D341Med (cell line): ENCODE measurements around the gene INSC.

Source experiments
- DNase-seq: peaks from one replicate; pipeline ENCODE4 v3.0.0; 2012; ENCODE audit warnings: low spot score

INSC gene

GRCh38 chr11:15217416-15217815, 102.7 kb downstream of the INSC start:
- no peak for DNase-seq

DNA sequence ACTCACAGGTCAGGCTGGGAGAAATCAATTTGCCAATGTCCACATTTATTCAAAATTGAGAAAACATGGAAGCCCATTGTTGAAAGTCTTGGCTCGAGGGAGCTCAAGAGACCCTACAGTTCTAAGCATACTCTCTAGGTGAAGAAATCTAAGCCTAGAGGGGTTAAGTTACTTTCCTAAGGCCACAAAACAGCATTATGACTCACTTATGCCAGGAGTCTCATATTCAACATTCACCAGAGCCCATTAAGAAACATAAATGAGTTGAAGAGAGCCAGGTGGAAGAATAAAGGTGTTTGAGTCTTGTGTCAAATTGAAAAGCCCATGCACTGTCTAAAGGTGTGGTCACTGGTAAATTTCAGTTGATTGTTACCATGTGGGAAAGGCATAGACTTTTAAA, 108.1 kb downstream of the INSC start:
- DNase-seq, result no peak

DNA sequence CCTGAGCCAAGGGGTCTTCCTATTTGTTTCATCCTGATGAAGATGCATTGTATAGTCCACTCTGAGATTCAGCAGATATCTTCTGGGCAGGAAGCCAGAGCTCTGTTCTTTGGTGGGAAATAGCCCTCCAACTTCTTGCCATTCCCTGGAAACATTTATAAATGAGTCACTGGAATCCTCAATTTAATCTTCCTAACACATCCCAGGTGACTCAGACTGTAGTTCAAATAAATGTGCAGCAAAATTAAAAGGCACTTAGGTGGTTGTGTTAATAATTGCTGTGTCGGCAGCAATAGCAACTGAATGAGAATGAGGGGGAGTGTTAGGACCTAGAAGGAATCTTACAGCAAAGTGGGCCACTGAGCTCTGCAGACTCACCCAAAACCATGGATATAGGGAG, 108.6 kb downstream of the INSC start:
- DNase-seq, result no peak

GRCh38 chr11:15224466-15224865, 109.7 kb downstream of the INSC start:
- no peak for DNase-seq

- no peak for DNase-seq
Observed at GRCh38 chr11:15227011-15227410, 112.3 kb downstream of the INSC start.

DNA sequence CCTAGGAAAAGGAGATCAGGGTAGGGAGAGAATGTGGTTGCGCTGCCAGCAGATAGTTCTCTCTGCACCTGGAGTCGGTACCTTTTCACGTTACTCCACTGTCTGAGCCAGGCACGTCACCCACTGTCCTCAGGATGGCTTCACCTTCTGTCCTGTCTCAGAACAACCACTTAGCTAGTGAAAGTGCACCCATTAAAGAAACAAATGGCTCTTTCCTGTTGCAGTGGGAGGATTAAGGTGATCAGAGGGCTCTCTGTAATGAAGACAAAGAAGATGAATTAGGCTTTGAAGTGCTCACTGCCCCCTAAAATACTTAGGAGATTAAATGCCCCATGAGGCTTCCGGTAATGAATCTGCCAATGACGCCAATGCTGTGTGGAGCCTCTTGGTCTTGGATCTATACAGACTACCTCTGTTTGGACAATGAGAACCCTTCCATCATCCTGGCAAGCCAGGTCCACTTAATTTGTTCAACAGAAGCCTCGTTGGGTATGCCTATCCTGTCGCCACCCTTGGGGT, 113.7 kb downstream of the INSC start:
- DNase-seq, result no peak

- DNase-seq, result no peak
Observed at GRCh38 chr11:15229069-15229468, 114.3 kb downstream of the INSC start.

- DNase-seq, result no peak
Observed at GRCh38 chr11:15232496-15232895, 117.8 kb downstream of the INSC start.

GRCh38 chr11:15233371-15234165, 118.8 kb downstream of the INSC start:
- no peak for DNase-seq

- no peak for DNase-seq
Observed at GRCh38 chr11:15234796-15235195, 120.1 kb downstream of the INSC start.

GRCh38 chr11:15236559-15236958, 121.8 kb downstream of the INSC start:
- no peak for DNase-seq

DNA sequence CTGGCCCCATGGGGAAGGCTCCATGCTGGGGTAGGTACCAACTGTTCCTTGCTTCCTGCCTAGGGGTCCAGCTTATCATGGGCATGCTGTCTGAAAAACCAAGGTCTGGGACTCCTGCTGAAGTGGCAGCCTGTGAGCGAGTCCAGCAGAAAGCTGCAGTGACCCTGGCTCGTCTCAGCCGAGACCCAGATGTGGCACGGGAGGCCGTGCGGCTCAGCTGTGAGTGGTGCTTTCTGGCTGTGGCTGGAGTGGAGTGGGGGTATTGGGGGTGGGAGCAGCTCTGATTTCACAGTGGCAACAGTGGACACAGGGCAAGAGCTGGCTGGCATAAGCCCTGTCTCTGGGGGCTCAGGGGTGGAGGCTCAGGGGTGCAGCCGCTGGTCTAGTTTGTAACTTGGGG, 124.1 kb downstream of the INSC start:
- DNase-seq, result no peak

DNA sequence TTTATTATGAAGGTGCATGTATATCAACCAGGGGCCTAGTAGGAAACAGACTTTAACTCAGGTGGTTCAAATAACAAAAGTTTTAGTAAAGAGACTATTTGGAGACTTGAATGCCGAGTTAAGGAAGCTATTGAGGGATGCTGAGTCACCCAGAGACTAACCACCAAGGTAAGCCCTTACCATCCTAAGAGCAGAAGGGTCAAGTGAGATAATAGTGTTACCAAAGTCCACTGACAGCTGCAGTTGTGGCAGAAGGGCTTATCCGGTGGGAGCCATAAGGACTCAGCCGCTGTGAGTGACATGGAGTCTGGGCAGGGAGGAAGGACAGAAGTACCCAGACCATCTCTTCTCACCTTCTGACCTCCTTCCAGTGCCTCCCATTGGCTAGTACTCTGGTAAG, 134.0 kb downstream of the INSC start:
- DNase-seq, result no peak

- DNase-seq, result no peak
Observed at GRCh38 chr11:15258433-15259165, 143.9 kb downstream of the INSC start.

DNA sequence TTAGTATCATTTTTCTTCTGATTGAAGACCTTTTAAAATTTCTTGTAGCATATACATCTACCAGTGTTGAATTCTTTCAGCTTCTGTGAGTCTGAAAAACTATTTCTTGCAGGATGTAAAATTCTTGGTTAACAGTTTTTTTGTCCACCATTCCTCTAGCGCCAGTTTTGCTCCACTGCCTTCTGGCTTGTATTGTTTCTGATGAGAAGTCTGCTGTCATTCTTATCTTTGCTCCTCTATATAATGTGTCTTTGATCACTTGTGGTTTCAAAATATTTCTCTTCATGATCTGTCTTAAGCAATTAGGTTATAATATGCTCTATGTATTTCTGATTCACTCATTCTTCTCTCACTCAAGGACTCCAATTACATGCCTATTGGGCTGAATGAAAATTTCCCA, 152.3 kb downstream of the INSC start:
- no peak for DNase-seq

DNA sequence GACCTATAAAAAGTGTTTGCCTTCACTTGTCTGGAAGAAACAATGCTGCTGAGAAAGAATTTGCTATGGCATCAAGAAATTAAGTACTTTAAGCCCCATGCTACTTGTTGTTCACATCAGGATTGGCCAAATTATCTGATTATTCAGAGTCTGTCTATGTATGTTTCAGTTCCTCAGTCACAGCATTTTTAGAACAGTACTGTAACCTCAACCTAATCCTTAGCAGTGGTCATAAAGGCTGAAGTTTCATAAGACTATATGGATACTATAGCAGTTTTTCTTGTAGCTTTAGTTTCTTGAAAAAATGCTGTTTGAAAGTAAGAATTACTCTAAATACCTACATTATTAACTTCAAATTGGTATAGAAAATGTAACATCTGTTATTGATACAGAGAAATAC, 153.9 kb downstream of the INSC start:
- DNase-seq, result no peak

DNA sequence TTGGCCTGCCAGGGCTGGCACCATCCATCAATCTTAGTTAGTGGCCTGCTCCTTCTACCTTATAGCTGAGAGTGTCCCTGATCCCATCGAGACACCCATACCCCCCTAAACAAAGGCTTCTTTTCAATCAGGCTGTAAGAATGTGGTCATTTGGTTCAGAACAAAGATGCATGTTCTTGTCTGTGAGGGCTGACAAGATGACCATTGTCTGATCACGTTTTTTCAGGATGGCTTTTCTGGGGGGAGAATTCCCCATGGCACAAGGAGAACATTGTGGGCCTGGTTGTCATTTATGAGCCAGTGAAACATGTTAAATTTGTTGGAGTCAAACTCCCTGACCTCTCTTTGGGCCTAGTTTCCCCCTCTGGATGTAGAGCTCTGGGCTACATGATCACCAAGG, 160.4 kb downstream of the INSC start:
- DNase-seq, result no peak

DNA sequence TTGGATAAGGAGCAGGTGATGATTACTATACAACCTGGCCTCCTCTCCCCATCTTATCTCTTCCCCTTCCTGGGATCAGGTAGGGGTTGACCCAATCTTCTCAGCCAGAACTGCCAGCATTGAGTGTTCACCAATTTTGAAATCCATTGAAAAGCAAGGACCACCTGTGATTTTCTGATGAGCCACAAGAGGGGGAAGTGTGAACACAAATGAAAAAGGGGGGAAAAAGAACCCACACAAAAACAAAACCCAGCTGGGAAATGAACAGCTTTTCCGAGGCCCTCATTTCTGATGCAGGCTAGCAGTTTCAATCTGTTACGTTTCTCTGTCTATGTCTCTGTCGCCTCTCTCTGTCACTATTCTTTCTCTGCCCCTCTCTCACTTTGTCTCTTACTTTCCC, 161.9 kb downstream of the INSC start:
- peak; percentile 24 for DNase-seq

DNA sequence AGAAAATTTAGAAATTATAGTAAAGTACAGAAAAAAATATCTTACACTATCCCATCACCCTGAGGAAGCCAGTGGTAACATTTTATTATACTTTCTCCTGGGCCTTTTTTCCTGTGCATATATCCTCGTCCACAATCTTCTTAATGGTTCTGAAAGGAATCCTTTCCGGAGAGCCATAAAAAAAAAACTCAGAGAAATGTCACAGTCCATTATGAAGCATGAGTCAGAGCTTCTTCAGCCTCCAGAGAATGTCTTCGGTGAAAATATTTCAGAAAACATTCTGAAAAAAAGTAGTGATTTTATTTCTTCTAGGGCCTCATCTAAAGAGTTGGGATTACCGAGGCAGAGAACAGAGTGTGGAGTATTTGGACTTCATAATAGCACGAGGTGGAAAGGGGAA, 163.4 kb downstream of the INSC start:
- DNase-seq, result no peak

DNA sequence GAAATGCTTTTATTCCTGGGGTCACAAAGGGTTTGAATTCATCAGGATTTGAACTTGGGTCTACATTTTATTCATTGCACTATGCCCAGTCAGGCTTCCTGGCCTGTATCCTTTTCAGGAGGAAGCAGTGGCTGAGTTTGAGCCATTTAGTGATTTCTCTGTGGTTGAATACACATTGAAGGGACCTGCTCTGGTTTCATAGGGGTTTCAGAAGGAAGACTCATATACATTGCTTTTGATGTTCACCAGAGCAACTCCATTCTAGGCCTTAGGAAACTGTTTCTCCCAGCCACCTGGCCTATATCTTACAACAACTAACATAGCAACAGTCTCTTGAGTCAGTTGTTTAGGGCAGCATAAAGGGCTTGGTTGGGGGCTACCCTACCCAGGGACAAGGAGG, 165.7 kb downstream of the INSC start:
- no peak for DNase-seq

DNA sequence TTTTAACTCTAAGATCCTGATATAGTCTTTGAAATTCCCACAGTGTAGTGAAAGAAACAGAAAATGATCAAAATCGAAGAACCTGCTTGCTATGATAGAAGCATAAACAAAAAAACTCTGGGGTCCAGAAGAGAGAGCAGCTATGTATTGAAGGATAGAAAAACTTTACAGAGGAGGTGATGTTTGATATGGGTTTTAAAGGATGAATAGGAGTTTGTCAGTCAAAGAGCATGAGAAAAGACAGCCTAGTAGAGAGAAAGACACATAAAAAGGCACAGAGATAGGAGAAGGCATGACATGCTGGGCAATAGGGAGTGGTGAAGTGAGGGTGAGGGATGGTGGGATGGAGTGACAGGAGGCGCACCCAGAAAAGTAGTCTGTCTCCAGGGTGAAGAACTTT, 168.0 kb downstream of the INSC start:
- no peak for DNase-seq

GRCh38 chr11:15286465-15286864, 171.7 kb downstream of the INSC start:
- no peak for DNase-seq

DNA sequence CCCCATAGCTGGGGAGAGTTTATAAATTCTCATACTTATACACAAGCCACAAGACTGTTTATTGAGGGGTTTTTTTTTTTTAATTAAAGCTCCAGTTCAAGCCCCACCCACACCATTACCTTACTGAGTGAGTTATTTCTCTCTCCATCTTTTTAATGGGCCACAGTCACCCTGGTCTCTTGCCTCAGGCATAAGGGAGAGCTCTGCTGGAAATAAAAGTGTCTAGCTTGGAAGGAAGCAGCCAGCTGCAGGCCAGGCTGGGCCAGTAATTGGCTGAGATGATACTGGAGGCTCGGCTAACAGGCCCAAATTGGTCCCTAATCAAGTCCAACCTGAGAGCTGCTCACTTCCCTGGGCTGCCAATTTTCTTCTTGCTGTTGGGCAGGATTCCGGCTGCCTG, 174.1 kb downstream of the INSC start:
- no peak for DNase-seq

DNA sequence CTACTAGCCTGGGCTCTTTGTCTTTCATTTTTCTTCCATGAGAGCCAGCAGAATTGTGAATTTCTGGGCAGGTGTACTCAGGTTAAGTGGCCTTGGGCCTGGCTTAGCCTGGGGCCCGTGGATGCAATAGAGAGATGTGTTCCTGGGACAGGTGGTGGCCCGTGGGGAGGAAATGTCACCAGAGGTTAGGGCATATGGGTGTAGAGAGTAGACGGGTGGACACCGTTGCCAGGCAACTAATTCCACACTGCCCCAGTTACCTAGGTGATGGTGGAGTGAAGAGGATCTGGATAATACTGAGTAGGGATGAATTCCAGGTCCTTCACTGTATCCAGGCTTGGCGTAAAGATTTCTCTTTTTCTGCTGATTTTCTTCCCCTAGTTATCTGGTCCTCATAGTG, 175.0 kb downstream of the INSC start:
- DNase-seq, result no peak
